Activated T-cell treated with anti-CD3 and anti-CD28 coated beads for 48 hours (primary cell): Measurements from ENCODE around the gene FBXO36.

ENCODE experiments used
- DNase-seq: peaks from one replicate; pipeline ENCODE4 v3.0.0-alpha.2; 2020; ENCODE audit warnings: low read depth

FBXO36 gene

GRCh38 chr2:230050136-230050535 is 127.8 kb downstream of the FBXO36 start:
- DNase-seq, result no peak

DNA sequence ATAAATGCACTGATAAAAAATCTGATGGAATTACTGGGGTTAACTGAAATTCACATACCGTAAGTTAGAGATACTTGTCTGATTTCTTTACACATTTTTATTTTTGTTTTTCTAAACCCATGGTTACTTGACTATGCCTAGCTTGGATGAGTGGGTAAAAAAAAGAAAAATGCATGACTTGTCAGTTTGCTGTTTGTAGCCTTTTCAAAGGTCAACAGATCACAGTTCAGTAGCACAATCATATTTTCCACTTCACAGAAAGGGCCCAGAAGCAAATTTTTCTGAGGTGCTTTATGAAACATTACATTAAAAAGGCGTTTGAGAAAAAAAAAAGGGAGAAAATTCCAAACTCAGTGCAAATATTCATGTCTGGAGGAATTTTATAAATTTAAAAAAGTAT is 130.0 kb downstream of the FBXO36 start:
- DNase-seq, result no peak

GRCh38 chr2:230053753-230054478 is 131.6 kb downstream of the FBXO36 start:
- DNase-seq, result no peak

- no peak for DNase-seq
Measured at GRCh38 chr2:230060672-230061293, 138.5 kb downstream of the FBXO36 start.
